Mucosa of descending colon (tissue), 3 donors: ENCODE data around the gene KIFC1. TPM values are rescaled to one million over a fixed set of nuclear protein-coding genes. Genes with fewer than 3 reads are reported as not detected.

ENCODE experiments used
- ATAC-seq: fragments of 200-7000 bp; cut with Tn5 transposase; one replicate; pipeline ENCODE4 v1.9.1; 2020; ENCODE audit warnings: mild to moderate bottlenecking, moderate library complexity
- DNase-seq, 3 donors: peaks; one replicate each; pipeline ENCODE4 v3.0.0-alpha.2; 2020
- H3K36me3 ChIP-seq: fragments of 200-600 bp; one replicate; pipeline ENCODE4 v1.8.0; 2021; ENCODE audit warnings: low read depth, mild to moderate bottlenecking
- H3K4me1 ChIP-seq: fragments of 200-600 bp; one replicate; pipeline ENCODE4 v1.8.0; 2021; ENCODE audit warnings: low read depth, mild to moderate bottlenecking
- H3K4me3 ChIP-seq: fragments of 200-600 bp; one replicate; pipeline ENCODE4 v1.8.0; 2021; ENCODE audit warnings: mild to moderate bottlenecking
- H3K9me3 ChIP-seq: fragments of 200-600 bp; one replicate; pipeline ENCODE4 v1.8.0; 2021; ENCODE audit warnings: mild to moderate bottlenecking
- intact Hi-C, 2 donors: fragments of 100-400 bp; cut with DNase I in 1 of 2; cut with micrococcal nuclease in 1 of 2; formaldehyde crosslinking; loops; one replicate each; pipeline versions ENCODE4 v1.11.0 to v1.11.1; 2022; cut with DNase I, micrococcal nuclease
- total RNA-seq, 3 donors: library from RNA; stranded (reverse); fragmentation: NEBNext Ultra II Directional in 2 of 3; extraction: Animal tissue kit (Norgen Biotek cat#: 25700) in 2 of 3; gene quantifications; one replicate each; pipeline versions ENCODE4 v1.2.1 to v1.2.4, GENCODE V29; 2021 to 2023
- TF ChIP-seq, protein P1 (sequence below): fragments of 200-600 bp; IDR thresholded peaks from one replicate; pipeline ENCODE4 v1.8.0; 2022; ENCODE audit warnings: antibody characterized with exemption, mild to moderate bottlenecking
- donor health status: DM: no; HTN: no; CAD: no; lungs with moderate emphysema.
- donor health status: DM: no; HTN: no; CAD: no.
- donor health status: DM: no; HTN: yes; CAD: no.

Gene KIFC1
- total RNA-seq, 3 donors from 2014 or later, result 3.5 to 21.1 (median 6.3) TPM

DNA sequence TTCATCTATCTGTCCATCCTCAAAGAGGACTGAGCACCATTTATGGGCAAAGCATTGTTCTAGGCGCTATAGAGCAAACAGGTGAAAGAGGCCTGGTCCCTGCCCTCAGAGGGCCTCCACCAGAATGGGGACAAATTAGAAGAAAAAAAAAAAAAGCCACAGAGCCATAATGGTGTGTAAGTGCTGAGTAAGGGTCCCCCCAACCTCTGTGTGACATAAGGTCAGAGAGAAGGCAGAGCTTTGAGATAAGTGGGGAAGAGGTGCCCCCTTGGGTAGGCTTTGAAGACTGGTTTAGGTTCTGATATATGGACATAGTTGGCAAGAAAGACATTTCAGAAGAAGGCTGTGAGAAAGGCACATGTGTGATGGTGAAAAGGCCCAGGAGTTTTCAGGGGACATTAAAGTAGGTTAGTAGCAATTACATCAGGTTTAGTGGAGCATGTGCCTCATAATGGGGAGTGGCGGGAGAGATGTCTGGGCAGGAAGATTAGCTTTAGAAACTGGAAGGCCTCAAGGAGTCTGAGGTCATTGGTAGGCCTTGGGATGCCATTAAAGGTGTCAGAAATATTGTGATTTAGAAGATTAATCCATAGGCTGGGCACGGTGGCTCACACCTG lies 47.5 kb downstream of the KIFC1 start:
- Histone ChIP-seq H3K36me3 (no peaks in the 10 kb centered on the region), H3K9me3 (no peaks in the 10 kb centered on the region), H3K4me1 (no peaks in the 10 kb centered on the region), H3K4me3 (no peak overlapping the region)
- TF ChIP-seq, protein P1, sequence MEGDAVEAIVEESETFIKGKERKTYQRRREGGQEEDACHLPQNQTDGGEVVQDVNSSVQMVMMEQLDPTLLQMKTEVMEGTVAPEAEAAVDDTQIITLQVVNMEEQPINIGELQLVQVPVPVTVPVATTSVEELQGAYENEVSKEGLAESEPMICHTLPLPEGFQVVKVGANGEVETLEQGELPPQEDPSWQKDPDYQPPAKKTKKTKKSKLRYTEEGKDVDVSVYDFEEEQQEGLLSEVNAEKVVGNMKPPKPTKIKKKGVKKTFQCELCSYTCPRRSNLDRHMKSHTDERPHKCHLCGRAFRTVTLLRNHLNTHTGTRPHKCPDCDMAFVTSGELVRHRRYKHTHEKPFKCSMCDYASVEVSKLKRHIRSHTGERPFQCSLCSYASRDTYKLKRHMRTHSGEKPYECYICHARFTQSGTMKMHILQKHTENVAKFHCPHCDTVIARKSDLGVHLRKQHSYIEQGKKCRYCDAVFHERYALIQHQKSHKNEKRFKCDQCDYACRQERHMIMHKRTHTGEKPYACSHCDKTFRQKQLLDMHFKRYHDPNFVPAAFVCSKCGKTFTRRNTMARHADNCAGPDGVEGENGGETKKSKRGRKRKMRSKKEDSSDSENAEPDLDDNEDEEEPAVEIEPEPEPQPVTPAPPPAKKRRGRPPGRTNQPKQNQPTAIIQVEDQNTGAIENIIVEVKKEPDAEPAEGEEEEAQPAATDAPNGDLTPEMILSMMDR, result no peak
- DNase-seq, result no peak
- intact Hi-C loops, result no loop called here
- ATAC-seq, result no peak

DNA sequence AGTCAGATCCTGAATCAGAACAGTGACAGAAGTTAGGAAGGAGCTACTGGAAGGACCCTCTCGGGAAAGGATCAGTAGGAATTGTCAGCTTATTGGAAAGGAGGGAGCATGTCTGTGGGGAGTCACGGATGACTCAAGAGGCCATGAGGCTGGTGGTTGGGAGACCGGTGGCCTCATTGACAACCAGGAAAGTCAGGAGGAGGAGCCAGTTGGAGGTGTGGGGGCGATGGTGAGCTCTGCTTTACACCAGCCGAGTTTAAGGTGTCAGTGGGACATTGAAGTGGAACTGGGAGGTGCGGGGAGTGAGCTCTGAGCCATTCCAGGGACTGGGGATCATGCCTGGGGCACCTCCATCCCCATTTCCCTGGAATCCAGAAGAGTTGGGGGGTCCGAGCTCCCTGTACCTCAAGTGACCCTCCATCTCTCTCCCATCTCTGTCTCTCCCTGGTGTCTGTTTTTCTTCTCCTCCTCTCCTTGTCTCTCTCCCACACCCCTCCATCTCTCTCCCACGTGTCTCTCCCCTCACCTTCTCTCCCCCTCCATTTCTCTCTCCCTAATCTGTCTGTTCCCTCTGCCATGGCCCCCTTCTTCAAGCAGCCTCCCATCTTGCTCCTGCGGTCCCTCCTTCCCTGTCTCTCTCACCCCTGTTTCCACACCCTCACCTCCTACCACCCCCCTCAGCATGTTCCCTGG lies 48.5 kb downstream of the KIFC1 start:
- intact Hi-C loops, result no loop called here

DNA sequence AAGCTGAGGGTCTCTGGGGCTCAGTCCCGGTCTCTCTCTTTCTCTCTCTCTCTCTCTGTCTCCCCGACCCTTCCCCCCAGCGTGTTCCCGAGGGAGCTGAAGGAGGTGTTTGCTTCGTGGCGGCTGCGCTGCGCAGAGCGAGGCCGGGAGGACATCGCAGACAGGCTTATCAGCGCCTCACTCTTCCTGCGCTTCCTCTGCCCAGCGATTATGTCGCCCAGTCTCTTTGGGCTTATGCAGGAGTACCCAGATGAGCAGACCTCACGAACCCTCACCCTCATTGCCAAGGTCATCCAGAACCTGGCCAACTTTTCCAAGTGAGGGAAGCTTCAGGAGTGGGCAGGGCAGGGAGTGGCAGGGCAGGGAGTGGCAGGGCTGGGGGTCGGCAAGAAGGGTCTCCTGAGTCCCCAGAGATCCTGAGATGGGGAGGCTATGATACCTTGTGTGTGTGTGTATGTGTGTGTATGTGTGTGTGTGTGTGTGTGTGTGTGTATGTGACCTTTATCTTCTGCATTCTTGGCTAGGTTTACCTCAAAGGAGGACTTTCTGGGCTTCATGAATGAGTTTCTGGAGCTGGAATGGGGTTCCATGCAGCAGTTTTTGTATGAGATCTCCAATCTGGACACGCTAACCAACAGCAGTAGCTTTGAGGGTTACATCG lies 49.2 kb downstream of the KIFC1 start:
- Histone ChIP-seq H3K36me3 (no peaks in the 10 kb centered on the region), H3K4me3 (no peak overlapping the region), H3K9me3 (no peaks in the 10 kb centered on the region), H3K4me1 (no peaks in the 10 kb centered on the region)
- ATAC-seq (no peak), DNase-seq (no peak)
- TF ChIP-seq, protein P1, result no peak
- intact Hi-C loops, result no loop called here

More for the DNA sequence above, 48.5 kb downstream of the KIFC1 start:
- ATAC-seq, result no peak
- Histone ChIP-seq H3K4me3 (no peak overlapping the region), H3K9me3 (no peaks in the 10 kb centered on the region), H3K36me3 (no peaks in the 10 kb centered on the region), H3K4me1 (no peaks in the 10 kb centered on the region)
- no peak for DNase-seq
- TF ChIP-seq, protein P1, result no peak

DNA sequence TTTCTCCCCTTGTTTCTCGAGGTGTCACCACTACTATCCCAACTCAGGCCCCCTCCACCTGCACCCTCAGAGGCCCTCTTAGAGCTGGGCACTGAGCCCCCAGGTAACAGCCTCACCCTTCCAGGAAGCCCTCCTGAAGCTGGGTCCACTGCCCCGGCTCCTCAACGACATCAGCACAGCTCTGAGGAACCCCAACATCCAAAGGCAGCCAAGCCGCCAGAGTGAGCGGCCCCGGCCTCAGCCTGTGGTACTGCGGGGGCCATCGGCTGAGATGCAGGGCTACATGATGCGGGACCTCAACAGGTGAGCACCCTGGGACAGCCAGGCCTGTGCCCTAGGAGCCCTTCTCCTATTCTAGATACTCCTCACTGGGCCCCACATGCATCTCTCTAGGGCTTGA lies 49.8 kb downstream of the KIFC1 start:
- ATAC-seq (no peak), DNase-seq (no peak)
- no peaks in the 10 kb centered on the region for H3K4me1 ChIP-seq
- H3K36me3 ChIP-seq, result no peaks in the 10 kb centered on the region
- H3K4me3 ChIP-seq, result no peak overlapping the region
- TF ChIP-seq, protein P1, result no peak
- intact Hi-C loops, result no loop called here
- no peaks in the 10 kb centered on the region for H3K9me3 ChIP-seq

DNA sequence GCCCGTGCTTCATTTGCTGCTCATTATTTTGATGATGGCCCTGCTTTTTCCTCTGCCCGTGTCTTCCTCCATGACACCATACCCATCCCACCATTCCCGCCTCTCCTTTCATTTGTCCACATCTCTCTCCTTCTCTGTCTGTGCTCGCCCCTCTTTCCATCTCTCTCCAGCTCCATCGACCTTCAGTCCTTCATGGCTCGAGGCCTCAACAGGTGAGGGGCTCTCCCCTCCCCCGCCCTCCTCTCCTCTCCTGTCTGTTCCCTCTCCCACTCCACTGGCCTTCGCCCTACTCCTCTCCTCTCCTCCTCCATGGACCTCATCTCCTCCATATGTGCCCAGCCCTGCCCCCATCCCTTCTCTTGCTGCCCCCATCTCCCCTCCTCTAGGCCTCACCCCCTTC lies 50.7 kb downstream of the KIFC1 start:
- intact Hi-C loops, result no loop called here
- TF ChIP-seq, protein P1, result no peak
- no peaks in the 10 kb centered on the region for H3K36me3 ChIP-seq
- no peaks in the 10 kb centered on the region for H3K9me3 ChIP-seq
- H3K4me3 ChIP-seq, result no peak overlapping the region
- ATAC-seq (no peak), DNase-seq (peak in 1 of 3 donors; percentile 17)
- no peaks in the 10 kb centered on the region for H3K4me1 ChIP-seq
